AG04450 (cell line): ENCODE data around the gene MAFG. TPM values are rescaled to one million over a fixed set of nuclear protein-coding genes. Genes with fewer than 3 reads are reported as not detected.

Source experiments
- CTCF ChIA-PET: fragments of 300-600, 350-600 bp; formaldehyde crosslinking; extraction: SDS; loops from one replicate; lab custom pipeline; 2022; ENCODE audit warnings: antibody characterized with exemption, inconsistent platforms; lab: Charles Lee
- POLR2A ChIA-PET: fragments of 350-600 bp; formaldehyde crosslinking; extraction: SDS; loops from one replicate; lab custom pipeline; 2021; ENCODE audit warnings: antibody characterized with exemption, inconsistent platforms; lab: Yijun Ruan, JAX
- DNase-seq: peaks from one replicate; pipeline ENCODE4 v3.0.0-alpha.2; 2011; ENCODE audit warnings: low read depth, low spot score
- H3K27ac ChIP-seq: one replicate; pipeline ENCODE4 v1.5.1; 2012; ENCODE audit warnings: low read depth, low read length, control low read depth
- H3K27me3 ChIP-seq: one replicate; pipeline ENCODE4 v1.6.0; 2012; ENCODE audit warnings: low read length; ENCODE audit not compliant: control insufficient read depth, insufficient read depth
- H3K4me3 ChIP-seq: 2 replicates; pipeline ENCODE4 v1.5.1; 2011; ENCODE audit warnings: mild to moderate bottlenecking, low read depth, low read length, control low read depth
- H3K9me3 ChIP-seq: 2 replicates; pipeline ENCODE4 v1.5.1; 2012; ENCODE audit warnings: low read length; ENCODE audit not compliant: control insufficient read depth, insufficient read depth
- polyA plus RNA-seq: library from polyadenylated mRNA; depleted of rRNA; stranded (reverse); fragments of >200 nt; gene quantifications from 2 replicates; pipeline ENCODE4 v1.2.3, GENCODE V29; 2011
- TF ChIP-seq, protein P1 (sequence below): IDR thresholded peaks from 2 replicates; pipeline ENCODE4 v1.5.1; 2011; ENCODE audit warnings: low read depth, low read length, control low read depth, inconsistent platforms

The MAFG gene
- polyA plus RNA-seq, 1 experiment, result 17.7 TPM

DNA sequence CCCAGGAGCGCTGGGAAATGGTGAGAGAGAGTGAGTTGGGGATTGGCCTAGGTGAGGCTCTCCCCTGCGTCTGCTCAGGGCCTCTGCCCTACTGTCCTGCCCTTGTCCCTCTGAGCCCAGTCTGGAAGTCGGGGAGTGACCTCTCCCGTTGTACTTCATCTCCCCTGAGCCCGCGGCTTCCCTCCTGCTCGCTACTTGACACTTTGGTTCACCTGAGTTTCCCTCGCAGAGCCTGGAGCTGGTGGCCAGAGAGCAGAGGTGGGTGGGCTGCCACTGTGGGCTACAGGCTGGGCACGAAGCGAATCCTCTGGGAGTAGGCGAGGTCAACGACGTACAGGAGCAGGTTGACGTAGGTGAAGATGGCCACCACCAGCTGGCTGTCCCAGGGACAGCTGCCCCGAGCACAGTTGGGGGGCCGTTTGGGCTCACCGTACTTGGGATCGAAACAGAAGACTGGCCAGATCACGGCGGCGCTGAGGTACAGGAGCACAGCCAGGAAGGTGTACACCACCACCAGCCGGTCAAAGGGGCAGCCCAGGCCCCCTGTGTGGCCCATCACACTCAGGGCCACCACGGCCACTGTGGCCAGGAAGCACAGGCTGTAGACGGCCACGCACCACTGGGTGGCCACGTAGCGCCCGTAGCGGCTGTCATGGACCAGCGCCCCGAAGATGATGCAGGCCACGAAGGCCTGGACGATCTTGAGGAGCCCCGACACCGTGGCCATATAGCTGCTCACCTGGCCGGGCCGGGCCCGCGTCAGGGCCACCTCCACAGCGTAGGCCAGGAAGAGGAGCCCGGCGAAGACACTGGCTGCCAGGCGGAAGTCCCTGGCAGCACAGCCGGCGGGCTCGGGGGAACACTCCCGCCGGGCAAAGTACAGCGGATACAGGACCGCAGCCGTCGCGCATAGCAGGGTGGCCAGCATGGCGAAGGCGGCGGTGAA is 13.3 kb upstream of the MAFG start:
- ChIA-PET CTCF (interaction anchor here (1.2 kb wide), 1 partner anchor 18 kb away, joined by 3 read pairs; no protein-coding TSS in a partner anchor), POLR2A (no interaction called here)
- H3K27ac ChIP-seq, result no peak overlapping the region
- no peak overlapping the region for H3K4me3 ChIP-seq
- DNase-seq, result no peak
- peaks cover 10% of the 10 kb centered on the region for H3K27me3 ChIP-seq
- TF ChIP-seq, protein P1, sequence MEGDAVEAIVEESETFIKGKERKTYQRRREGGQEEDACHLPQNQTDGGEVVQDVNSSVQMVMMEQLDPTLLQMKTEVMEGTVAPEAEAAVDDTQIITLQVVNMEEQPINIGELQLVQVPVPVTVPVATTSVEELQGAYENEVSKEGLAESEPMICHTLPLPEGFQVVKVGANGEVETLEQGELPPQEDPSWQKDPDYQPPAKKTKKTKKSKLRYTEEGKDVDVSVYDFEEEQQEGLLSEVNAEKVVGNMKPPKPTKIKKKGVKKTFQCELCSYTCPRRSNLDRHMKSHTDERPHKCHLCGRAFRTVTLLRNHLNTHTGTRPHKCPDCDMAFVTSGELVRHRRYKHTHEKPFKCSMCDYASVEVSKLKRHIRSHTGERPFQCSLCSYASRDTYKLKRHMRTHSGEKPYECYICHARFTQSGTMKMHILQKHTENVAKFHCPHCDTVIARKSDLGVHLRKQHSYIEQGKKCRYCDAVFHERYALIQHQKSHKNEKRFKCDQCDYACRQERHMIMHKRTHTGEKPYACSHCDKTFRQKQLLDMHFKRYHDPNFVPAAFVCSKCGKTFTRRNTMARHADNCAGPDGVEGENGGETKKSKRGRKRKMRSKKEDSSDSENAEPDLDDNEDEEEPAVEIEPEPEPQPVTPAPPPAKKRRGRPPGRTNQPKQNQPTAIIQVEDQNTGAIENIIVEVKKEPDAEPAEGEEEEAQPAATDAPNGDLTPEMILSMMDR, result no peak
- peaks cover 4% of the 10 kb centered on the region; the same call in 1 of the 2 replicates for H3K9me3 ChIP-seq

DNA sequence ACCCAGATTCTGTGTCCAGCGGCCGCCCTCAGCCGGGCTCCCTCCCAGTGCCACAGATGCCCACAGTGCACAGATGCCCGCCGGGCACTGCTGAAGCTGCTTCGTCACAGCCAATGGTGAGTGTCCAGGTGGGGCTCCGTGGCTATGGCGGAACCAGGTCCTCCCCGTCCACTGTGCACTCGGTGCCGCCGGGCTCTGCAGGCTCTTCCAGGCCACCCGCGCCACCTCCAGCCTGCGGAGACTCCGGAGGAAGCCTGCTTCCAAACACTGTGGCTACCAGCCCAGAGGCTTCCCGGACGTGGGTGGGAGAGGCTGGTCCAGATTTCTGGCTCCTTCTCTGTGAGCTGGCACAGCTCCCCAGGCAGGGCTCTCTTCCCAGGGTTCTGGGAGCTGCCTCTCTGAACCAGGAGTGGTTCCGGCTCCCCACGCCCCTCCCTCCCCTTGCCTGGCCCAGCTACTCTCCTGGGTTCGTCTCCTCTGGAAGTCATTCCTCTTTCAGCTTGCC is 12.4 kb upstream of the MAFG start:
- no peak overlapping the region for H3K4me3 ChIP-seq
- H3K27me3 ChIP-seq, result peaks cover 10% of the 10 kb centered on the region
- POLR2A ChIA-PET, result no interaction called here
- DNase-seq, result no peak
- TF ChIP-seq, protein P1, result no peak
- CTCF ChIA-PET, result interaction anchor here (1.2 kb wide), 1 partner anchor 19 kb away, joined by 3 read pairs; no protein-coding TSS in a partner anchor
- H3K9me3 ChIP-seq, result peaks cover 4% of the 10 kb centered on the region; the same call in 1 of the 2 replicates
- H3K27ac ChIP-seq, result no peak overlapping the region

GRCh38 chr17:81939218-81939617 is 11.7 kb upstream of the MAFG start:
- Histone ChIP-seq H3K9me3 (peaks cover 4% of the 10 kb centered on the region; the same call in 1 of the 2 replicates), H3K27me3 (peaks cover 8% of the 10 kb centered on the region), H3K27ac (no peak overlapping the region), H3K4me3 (no peak overlapping the region)
- TF ChIP-seq, protein P1, result no peak
- CTCF ChIA-PET, result interaction anchor here (1.2 kb wide), 1 partner anchor 20 kb away, joined by 3 read pairs; no protein-coding TSS in a partner anchor
- POLR2A ChIA-PET, result no interaction called here
- no peak for DNase-seq

GRCh38 chr17:81935709-81936084 is 8.2 kb upstream of the MAFG start:
- Histone ChIP-seq H3K4me3 (peak overlapping the region; percentile 45), H3K27ac (no peak overlapping the region), H3K9me3 (no peaks in the 10 kb centered on the region; the same call in 1 of the 2 replicates), H3K27me3 (peaks cover 4% of the 10 kb centered on the region)
- TF ChIP-seq, protein P1, result no peak
- ChIA-PET CTCF (no interaction called here), POLR2A (interaction anchor here (0.6 to 1.3 kb wide), 3 partner anchors 8 to 273 kb away, joined by 3 read pairs; partner anchors contain the start of genes DCXR and MAFG)
- DNase-seq, result no peak
